Measurements from ENCODE around the gene HSD17B12. TPM values are rescaled to one million over a fixed set of nuclear protein-coding genes. Genes with fewer than 3 reads are reported as not detected.

HSD17B12 gene
- total RNA-seq, 6 donors from 2014 or later, result 26.6 to 107 (median 74.4) TPM

DNA sequence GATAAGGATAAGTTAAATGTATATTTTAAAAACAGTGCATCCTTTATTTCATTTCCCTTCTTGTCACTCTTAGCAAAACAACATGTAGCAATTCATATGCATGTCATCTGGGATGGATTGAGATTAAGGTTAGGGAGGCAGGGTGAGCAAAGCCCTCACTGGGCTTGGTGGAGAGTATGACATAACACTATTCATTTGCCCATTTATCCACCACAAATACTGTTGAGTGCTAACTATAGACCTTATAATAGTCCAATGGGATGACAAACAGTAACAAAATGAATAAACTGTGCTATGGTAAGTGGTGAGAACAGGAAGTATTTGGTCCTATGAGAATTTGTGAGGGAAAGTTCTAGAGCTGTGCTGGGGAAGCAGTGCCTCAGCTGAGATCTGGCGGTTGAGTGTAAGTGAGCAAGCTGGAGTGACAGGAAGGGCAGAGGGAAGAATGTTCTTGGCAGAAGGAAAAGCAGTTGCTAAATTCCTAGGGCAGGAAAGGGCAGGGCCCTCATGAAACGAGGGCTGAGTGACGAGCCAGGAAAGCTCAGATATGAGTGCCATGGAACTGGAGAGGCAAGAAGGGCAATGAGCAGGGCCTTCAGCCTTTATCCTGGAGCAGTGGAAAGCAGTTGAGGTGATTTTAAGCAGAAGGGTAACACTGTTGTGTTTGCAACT, 6.7 kb downstream of the HSD17B12 start:
- peak in 1 of 2 donors; percentile 78 for DNase-seq
- TF ChIP-seq, protein P1, sequence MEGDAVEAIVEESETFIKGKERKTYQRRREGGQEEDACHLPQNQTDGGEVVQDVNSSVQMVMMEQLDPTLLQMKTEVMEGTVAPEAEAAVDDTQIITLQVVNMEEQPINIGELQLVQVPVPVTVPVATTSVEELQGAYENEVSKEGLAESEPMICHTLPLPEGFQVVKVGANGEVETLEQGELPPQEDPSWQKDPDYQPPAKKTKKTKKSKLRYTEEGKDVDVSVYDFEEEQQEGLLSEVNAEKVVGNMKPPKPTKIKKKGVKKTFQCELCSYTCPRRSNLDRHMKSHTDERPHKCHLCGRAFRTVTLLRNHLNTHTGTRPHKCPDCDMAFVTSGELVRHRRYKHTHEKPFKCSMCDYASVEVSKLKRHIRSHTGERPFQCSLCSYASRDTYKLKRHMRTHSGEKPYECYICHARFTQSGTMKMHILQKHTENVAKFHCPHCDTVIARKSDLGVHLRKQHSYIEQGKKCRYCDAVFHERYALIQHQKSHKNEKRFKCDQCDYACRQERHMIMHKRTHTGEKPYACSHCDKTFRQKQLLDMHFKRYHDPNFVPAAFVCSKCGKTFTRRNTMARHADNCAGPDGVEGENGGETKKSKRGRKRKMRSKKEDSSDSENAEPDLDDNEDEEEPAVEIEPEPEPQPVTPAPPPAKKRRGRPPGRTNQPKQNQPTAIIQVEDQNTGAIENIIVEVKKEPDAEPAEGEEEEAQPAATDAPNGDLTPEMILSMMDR (IDR thresholded peaks at IDR 0.05), result no peak
- TF ChIP-seq POLR2AphosphoS5 (IDR thresholded peaks at IDR 0.05) (peak; percentile 74 to 84), EP300 (IDR thresholded peaks at IDR 0.05) (peak in 1 of 4 donors; percentile 72), POLR2A (IDR thresholded peaks at IDR 0.05) (peak in 1 of 4 donors; percentile 10)

DNA sequence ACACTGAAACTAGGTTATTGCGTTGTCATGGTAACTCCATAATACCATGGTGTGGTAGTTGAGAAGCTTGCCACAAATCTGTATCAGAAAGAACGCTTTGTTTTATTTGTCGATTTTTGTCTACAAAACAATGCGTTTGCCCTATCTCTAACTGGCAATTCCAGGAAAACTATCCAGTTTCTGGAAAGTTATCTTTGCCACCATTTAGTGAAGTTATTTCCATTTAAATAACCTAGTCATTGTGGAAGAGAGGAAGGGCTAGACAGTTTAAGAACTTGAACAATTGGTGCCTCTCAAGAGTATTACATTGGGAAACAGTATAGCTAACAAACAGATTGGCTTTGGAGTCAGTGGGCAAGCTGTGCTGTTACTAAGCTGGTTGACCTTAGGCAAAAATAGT, 7.9 kb downstream of the HSD17B12 start:
- H3K27me3 ChIP-seq, result no peaks in the 10 kb centered on the region
- TF ChIP-seq POLR2AphosphoS5 (IDR thresholded peaks at IDR 0.05) (no peak), EP300 (IDR thresholded peaks at IDR 0.05) (no peak), POLR2A (IDR thresholded peaks at IDR 0.05) (no peak)
- TF ChIP-seq, protein P1 (IDR thresholded peaks at IDR 0.05), result no peak
- no peak for ATAC-seq (ENCODE audit: low FRiP score in 2 of 2)
- H3K9me3 ChIP-seq, result no peaks in the 10 kb centered on the region
- peaks cover 0 to 7% (median 2%) of the 10 kb centered on the region in 4 donors for H3K36me3 ChIP-seq
- no peak for DNase-seq
- H3K4me3 ChIP-seq, result no peak overlapping the region
- WGBS, 2 donors, result 68 to 73% methylated on average over 4 of the region's 4 CpGs
- peak overlapping the region in 3 of 4 donors; percentile 73 to 85 (median 83) for H3K27ac ChIP-seq
- peaks cover 40 to 69% (median 54%) of the 10 kb centered on the region in 4 donors for H3K4me1 ChIP-seq

More for the DNA sequence above, 6.7 kb downstream of the HSD17B12 start:
- 10 to 18% methylated on average over 3 of the region's 3 CpGs for WGBS, 2 donors
- ATAC-seq (ENCODE audit: low FRiP score in 2 of 2), result peak; percentile 79 to 83
- H3K27ac ChIP-seq, result peak overlapping the region; percentile 70 to 85 (median 78)
- no peak overlapping the region for H3K4me3 ChIP-seq
- H3K4me1 ChIP-seq, result peaks cover 39 to 67% (median 52%) of the 10 kb centered on the region in 4 donors
- no peaks in the 10 kb centered on the region for H3K27me3 ChIP-seq
- no peaks in the 10 kb centered on the region for H3K9me3 ChIP-seq
- H3K36me3 ChIP-seq, result peaks cover 0 to 13% (median 2%) of the 10 kb centered on the region in 4 donors

DNA sequence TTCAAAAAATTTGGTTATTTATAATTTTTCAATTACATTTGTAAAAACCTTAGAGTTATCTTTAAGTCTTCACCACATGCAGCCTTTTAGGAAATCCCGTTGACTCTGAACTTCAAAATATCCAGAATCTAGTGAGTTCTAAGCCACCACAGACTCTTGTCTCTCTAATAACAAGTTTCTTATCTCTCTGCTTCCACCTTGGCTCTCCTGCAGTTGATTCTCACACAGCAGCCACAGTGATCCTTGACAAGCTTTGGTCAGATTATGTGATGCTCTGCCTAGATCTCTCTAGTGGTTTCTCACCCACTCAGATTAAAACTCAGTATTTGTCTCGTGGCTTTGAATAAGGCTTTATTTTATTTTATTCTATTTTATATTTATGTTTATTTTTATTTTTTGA, 8.6 kb downstream of the HSD17B12 start:
- Histone ChIP-seq H3K36me3 (peaks cover 0 to 2% (median 0%) of the 10 kb centered on the region in 4 donors), H3K27me3 (no peaks in the 10 kb centered on the region), H3K27ac (peak overlapping the region in 2 of 4 donors; percentile 49 to 85), H3K9me3 (no peaks in the 10 kb centered on the region), H3K4me3 (no peak overlapping the region), H3K4me1 (peaks cover 36 to 71% (median 50%) of the 10 kb centered on the region in 4 donors)
- ATAC-seq (ENCODE audit: low FRiP score in 2 of 2) (no peak), DNase-seq (no peak)
- TF ChIP-seq, protein P1 (IDR thresholded peaks at IDR 0.05), result no peak
- TF ChIP-seq POLR2A (IDR thresholded peaks at IDR 0.05), result no peak
- TF ChIP-seq EP300 (IDR thresholded peaks at IDR 0.05), result no peak
- TF ChIP-seq POLR2AphosphoS5 (IDR thresholded peaks at IDR 0.05), result no peak
- 82 to 91% methylated on average over 2 of the region's 2 CpGs for WGBS, 2 donors

DNA sequence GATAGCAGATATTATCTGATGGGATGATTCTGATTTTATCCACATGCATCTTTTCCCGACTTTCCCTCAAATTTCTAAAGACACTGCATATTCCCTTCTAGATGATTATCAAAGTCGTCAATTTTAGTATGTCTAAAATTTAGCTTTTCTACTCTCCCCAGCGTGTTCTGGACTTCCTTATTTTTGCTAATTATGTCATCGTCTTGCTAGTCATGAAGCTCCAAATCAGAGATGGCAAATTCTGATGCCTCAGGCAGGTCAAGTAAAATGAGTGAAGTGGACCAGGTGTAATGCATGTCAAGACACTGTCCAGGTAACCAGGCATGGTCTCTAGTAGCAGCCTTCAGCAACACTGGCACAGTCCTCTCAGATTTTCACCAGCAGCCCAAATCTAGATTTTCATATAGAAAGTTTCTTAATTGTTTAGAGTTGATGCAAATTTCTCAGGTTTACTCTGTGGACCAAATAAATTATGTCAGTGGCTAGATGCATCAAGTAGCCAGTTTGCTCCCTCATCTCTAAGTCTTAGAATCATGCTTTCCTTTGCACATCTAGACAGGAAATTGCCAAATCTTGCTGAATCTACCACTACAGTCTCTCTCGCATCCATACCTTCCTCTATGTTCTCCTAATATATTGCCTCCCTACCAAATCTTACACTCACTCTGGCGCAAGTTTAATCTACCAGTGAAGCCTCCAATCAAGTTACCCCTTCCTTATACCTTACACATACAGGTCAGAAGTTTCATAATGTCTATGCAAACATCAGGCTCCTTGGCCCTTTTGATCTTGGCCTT, 10.6 kb downstream of the HSD17B12 start:
- Histone ChIP-seq H3K4me3 (no peak overlapping the region), H3K36me3 (no peaks in the 10 kb centered on the region), H3K27ac (peak overlapping the region in 1 of 4 donors; percentile 32), H3K27me3 (no peaks in the 10 kb centered on the region), H3K4me1 (peaks cover 29 to 62% (median 39%) of the 10 kb centered on the region in 4 donors), H3K9me3 (no peaks in the 10 kb centered on the region)
- DNase-seq (no peak), ATAC-seq (ENCODE audit: low FRiP score in 2 of 2) (peak in 1 of 2 donors; percentile 56)
- 65 to 76% methylated on average over 6 of the region's 6 CpGs for WGBS, 2 donors
- no peak for TF ChIP-seq EP300 (IDR thresholded peaks at IDR 0.05)
- TF ChIP-seq, protein P1 (IDR thresholded peaks at IDR 0.05), result no peak
- no peak for TF ChIP-seq POLR2A (IDR thresholded peaks at IDR 0.05)
- TF ChIP-seq POLR2AphosphoS5 (IDR thresholded peaks at IDR 0.05), result no peak
